ENCODE data around the gene SEMA3E. TPM values are rescaled to one million over a fixed set of nuclear protein-coding genes. Genes with fewer than 3 reads are reported as not detected.
"Not testable (repeated sequence)": the region's sequence is repeated elsewhere in the genome, so short reads cannot be mapped to it uniquely, and the experiment has no call there.

Gene SEMA3E
- total and polyA plus RNA-seq, 2 experiments from 2014 or later = 7.0 to 14.0 TPM

- Histone ChIP-seq H3K4me1 (ENCODE audit: insufficient read depth) (no peaks in the 10 kb centered on the region), H3K36me3 (replicated peaks; ENCODE audit: insufficient read depth, low read depth) (no peaks in the 10 kb centered on the region), H4K20me1 (ENCODE audit: insufficient read depth, poor library complexity, severe bottlenecking) (no peaks in the 10 kb centered on the region), H3K27ac (no peak overlapping the region), H3K9me2 (replicated peaks; ENCODE audit: insufficient read depth) (no peaks in the 10 kb centered on the region), H3K9me3 (ENCODE audit: low read depth) (no peaks in the 10 kb centered on the region), H3K4me3 (no peak overlapping the region), H3K27me3 (no peaks in the 10 kb centered on the region), H3K4me2 (no peak overlapping the region), H3K79me2 (no peaks in the 10 kb centered on the region), H2AFZ (no peak overlapping the region)
- no peak for TF ChIP-seq EZH2phosphoT487 (IDR thresholded peaks at IDR 0.05; ENCODE audit: low read depth, severe bottlenecking, unreplicated experiment)
- TF ChIP-seq CTCF (IDR thresholded peaks at IDR 0.05; ENCODE audit: poor library complexity) = no peak
- no peak for TF ChIP-seq EZH2 (IDR thresholded peaks at IDR 0.05; ENCODE audit: borderline replicate concordance)
- 64% methylated on average over 4 of the region's 4 CpGs for WGBS (ENCODE audit: low lambda C conversion rate, missing lambda C conversion rate)
- DNase-seq (ENCODE audit: low spot score) = no peak
These were observed 202.8 kb downstream of the SEMA3E start for GRCh38 chr7:83446102-83446669.

- Histone ChIP-seq H3K27me3 (no peaks in the 10 kb centered on the region), H3K4me3 (no peak overlapping the region), H3K27ac (no peak overlapping the region), H4K20me1 (ENCODE audit: insufficient read depth, poor library complexity, severe bottlenecking) (no peaks in the 10 kb centered on the region), H3K79me2 (no peaks in the 10 kb centered on the region), H3K4me2 (no peak overlapping the region), H3K36me3 (replicated peaks; ENCODE audit: insufficient read depth, low read depth) (no peaks in the 10 kb centered on the region), H2AFZ (no peak overlapping the region), H3K9me2 (replicated peaks; ENCODE audit: insufficient read depth) (no peaks in the 10 kb centered on the region), H3K4me1 (ENCODE audit: insufficient read depth) (no peaks in the 10 kb centered on the region), H3K9me3 (ENCODE audit: low read depth) (no peaks in the 10 kb centered on the region)
- 73% methylated on average over 3 of the region's 3 CpGs for WGBS (ENCODE audit: low lambda C conversion rate, missing lambda C conversion rate)
- DNase-seq (ENCODE audit: low spot score) = no peak
- TF ChIP-seq EZH2phosphoT487 (IDR thresholded peaks at IDR 0.05; ENCODE audit: low read depth, severe bottlenecking, unreplicated experiment) (no peak), CTCF (IDR thresholded peaks at IDR 0.05; ENCODE audit: poor library complexity) (no peak), EZH2 (IDR thresholded peaks at IDR 0.05; ENCODE audit: borderline replicate concordance) (no peak)
These were observed 206.0 kb downstream of the SEMA3E start for GRCh38 chr7:83442911-83443310.

DNA sequence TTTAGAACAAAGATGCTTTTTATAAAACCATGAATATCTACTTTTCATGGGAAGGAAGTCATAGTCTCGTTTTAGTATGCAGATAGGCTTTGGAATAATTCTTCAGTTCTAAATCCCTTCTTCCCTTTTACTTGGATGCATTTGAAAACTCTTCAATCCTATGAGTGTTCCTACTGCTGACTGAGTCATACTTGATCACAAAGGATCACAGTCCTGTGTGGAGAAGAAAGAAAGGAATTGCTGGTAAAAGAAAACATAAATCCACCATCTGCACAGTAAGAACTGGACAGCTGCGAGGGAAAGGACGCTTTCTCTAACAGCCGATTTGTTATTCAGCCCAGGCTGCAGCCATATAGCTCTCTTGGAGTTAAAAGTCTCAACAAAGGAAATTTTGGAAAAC lies 209.9 kb downstream of the SEMA3E start:
- Histone ChIP-seq H3K4me3 (no peak overlapping the region), H3K4me1 (ENCODE audit: insufficient read depth) (no peaks in the 10 kb centered on the region), H3K79me2 (no peaks in the 10 kb centered on the region), H3K27me3 (no peaks in the 10 kb centered on the region), H3K9me2 (replicated peaks; ENCODE audit: insufficient read depth) (no peaks in the 10 kb centered on the region), H3K9me3 (ENCODE audit: low read depth) (no peaks in the 10 kb centered on the region), H3K4me2 (no peak overlapping the region), H3K27ac (no peak overlapping the region), H3K36me3 (replicated peaks; ENCODE audit: insufficient read depth, low read depth) (no peaks in the 10 kb centered on the region), H4K20me1 (ENCODE audit: insufficient read depth, poor library complexity, severe bottlenecking) (no peaks in the 10 kb centered on the region), H2AFZ (no peak overlapping the region)
- DNase-seq (ENCODE audit: low spot score) = no peak
- TF ChIP-seq EZH2 (IDR thresholded peaks at IDR 0.05; ENCODE audit: borderline replicate concordance) = no peak
- no peak for TF ChIP-seq CTCF (IDR thresholded peaks at IDR 0.05; ENCODE audit: poor library complexity)
- no peak for TF ChIP-seq EZH2phosphoT487 (IDR thresholded peaks at IDR 0.05; ENCODE audit: low read depth, severe bottlenecking, unreplicated experiment)
- WGBS (ENCODE audit: low lambda C conversion rate, missing lambda C conversion rate) = 85% methylated on average over 4 of the region's 4 CpGs

DNA sequence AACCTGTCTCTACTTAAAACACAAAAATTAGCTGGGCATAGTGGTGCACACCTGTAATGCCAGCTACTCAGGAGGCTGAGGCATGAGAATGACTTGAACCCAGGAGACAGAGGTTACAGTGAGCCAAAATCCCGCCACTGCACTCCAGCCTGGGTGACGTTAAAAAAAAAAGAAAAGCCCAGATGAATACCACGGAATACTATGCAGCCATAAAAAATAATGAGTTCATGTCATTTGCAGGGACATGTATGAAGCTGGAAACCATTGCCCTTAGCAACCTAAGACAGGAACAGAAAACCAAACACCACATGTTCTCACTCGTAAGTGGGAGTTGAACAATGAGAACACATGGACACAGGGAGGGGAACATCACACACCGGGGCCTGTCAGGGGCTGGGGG lies 218.7 kb downstream of the SEMA3E start:
- H3K4me2 ChIP-seq; H3K79me2 ChIP-seq; DNase-seq (ENCODE audit: low spot score); H3K27me3 ChIP-seq; H4K20me1 ChIP-seq (ENCODE audit: insufficient read depth, poor library complexity, severe bottlenecking); H3K9me2 ChIP-seq (replicated peaks; ENCODE audit: insufficient read depth); H3K36me3 ChIP-seq (replicated peaks; ENCODE audit: insufficient read depth, low read depth); H3K9me3 ChIP-seq (ENCODE audit: low read depth); H3K27ac ChIP-seq; H3K4me3 ChIP-seq; H3K4me1 ChIP-seq (ENCODE audit: insufficient read depth); H2AFZ ChIP-seq: not testable (repeated sequence)
- 96% methylated on average over 5 of the region's 5 CpGs for WGBS (ENCODE audit: low lambda C conversion rate, missing lambda C conversion rate)
